HepG2 (cell line): ENCODE data around the gene LRRC43. TPM values are rescaled to one million over a fixed set of nuclear protein-coding genes. Genes with fewer than 3 reads are reported as not detected.

Experiments used
- ARID5B ChIP-seq: IDR thresholded peaks from 2 replicates; pipeline ENCODE4 v1.4.0; 2020; ENCODE audit warnings: mild to moderate bottlenecking, missing genetic modification reagents
- CBX2 ChIP-seq, 2 experiments: fragments of 200-600 bp in 1 of 2; sonication (generic); formaldehyde crosslinking in 1 of 2; IDR thresholded peaks; 2 replicates each; pipeline versions ENCODE4 v1.7.0 to v1.8.1; 2018 to 2022; ENCODE audit warnings: low read depth in 2 of 2, low read length in 1 of 2, mild to moderate bottlenecking in 1 of 2, missing genetic modification reagents in 1 of 2
- ERF ChIP-seq: IDR thresholded peaks from 2 replicates; pipeline ENCODE4 v1.6.1; 2018; ENCODE audit warnings: missing biosample characterization, missing genetic modification reagents
- HNRNPK ChIP-seq: fragments of 200-400 bp; formaldehyde crosslinking; IDR thresholded peaks from 2 replicates; pipeline ENCODE4 v1.6.1; 2018; ENCODE audit warnings: low read length, low read depth, moderate library complexity, mild to moderate bottlenecking; ENCODE audit not compliant: poor library complexity, severe bottlenecking
- IRX3 ChIP-seq: sonication (generic); formaldehyde crosslinking; IDR thresholded peaks from 2 replicates; pipeline ENCODE4 v1.8.1; 2023; ENCODE audit warnings: mild to moderate bottlenecking, low read depth, missing genetic modification reagents, borderline replicate concordance
- NCOA5 ChIP-seq: sonication (generic); formaldehyde crosslinking; IDR thresholded peaks from 2 replicates; pipeline ENCODE4 v1.4.0; 2020; ENCODE audit warnings: missing genetic modification reagents
- SP140L ChIP-seq: sonication (generic); formaldehyde crosslinking; IDR thresholded peaks from 2 replicates; pipeline ENCODE4 v1.4.0; 2020; ENCODE audit warnings: missing genetic modification reagents, borderline replicate concordance
- THYN1 ChIP-seq: sonication (generic); formaldehyde crosslinking; IDR thresholded peaks from 2 replicates; pipeline ENCODE4 v1.8.1; 2023; ENCODE audit warnings: low read depth, mild to moderate bottlenecking, moderate library complexity, missing genetic modification reagents, borderline replicate concordance
- ZNF230 ChIP-seq: sonication (generic); formaldehyde crosslinking; IDR thresholded peaks from 2 replicates; pipeline ENCODE4 v1.4.0; 2020; ENCODE audit warnings: mild to moderate bottlenecking, missing genetic modification reagents
- ZNF296 ChIP-seq: sonication (generic); formaldehyde crosslinking; conservative IDR thresholded peaks from 2 replicates; pipeline ENCODE4 v1.5.0; 2020; ENCODE audit warnings: mild to moderate bottlenecking, missing genetic modification reagents
- ZNF550 ChIP-seq: sonication (generic); formaldehyde crosslinking; IDR thresholded peaks from 2 replicates; pipeline ENCODE4 v1.4.0; 2020; ENCODE audit warnings: mild to moderate bottlenecking, missing genetic modification reagents, borderline replicate concordance
- ZNF607 ChIP-seq: sonication (generic); formaldehyde crosslinking; IDR thresholded peaks from 2 replicates; pipeline ENCODE4 v1.5.1; 2020; ENCODE audit warnings: missing genetic modification reagents, mild to moderate bottlenecking, borderline replicate concordance
- ZNF672 ChIP-seq: sonication (generic); formaldehyde crosslinking; IDR thresholded peaks from 2 replicates; pipeline ENCODE4 v1.8.1; 2022; ENCODE audit warnings: missing genetic modification reagents
- ZNF687 ChIP-seq: sonication (generic); formaldehyde crosslinking; IDR thresholded peaks from 2 replicates; pipeline ENCODE4 v1.5.1; 2020; ENCODE audit warnings: mild to moderate bottlenecking, missing genetic modification reagents, moderate library complexity
- ZNF816 ChIP-seq: sonication (generic); formaldehyde crosslinking; IDR thresholded peaks from 2 replicates; pipeline ENCODE4 v1.8.0; 2022; ENCODE audit warnings: missing genetic modification reagents, mild to moderate bottlenecking, borderline replicate concordance
- polyA plus RNA-seq, 8 experiments: library from polyadenylated mRNA; depleted of rRNA in 3 of 8; stranded (reverse) in 7 of 8; unstranded in 1 of 8; fragments of >200 nt; fragmentation: Illumina TruSeq in 4 of 8; extraction: Trizol in 4 of 8; gene quantifications; 2 replicates each; pipeline versions ENCODE4 v1.2.1 to v1.2.3, GENCODE V29; 2011 to 2016; ENCODE audit warnings: low read depth in 4 of 8, missing spikeins in 1 of 8, mixed read lengths in 1 of 8; ENCODE audit not compliant: insufficient read depth in 1 of 8
- total RNA-seq, 5 experiments: library from RNA; depleted of rRNA; stranded (reverse); fragments of >200 nt; fragmentation: Illumina TruSeq; extraction: Trizol; gene quantifications; 2 replicates each; pipeline ENCODE4 v1.2.3, GENCODE V29; 2016; ENCODE audit warnings: low read depth in 1 of 5
- TF ChIP-seq, protein P1 (sequence below): sonication (generic); formaldehyde crosslinking; IDR thresholded peaks from 2 replicates; pipeline ENCODE4 v1.4.0; 2020; ENCODE audit warnings: missing genetic modification reagents; ENCODE audit errors: not compliant biosample characterization

Gene LRRC43
- total and polyA plus RNA-seq, 2 of the 13 experiments (the other 11 are each of a cell fraction or from before 2014, with no cell fraction given), result not detected

DNA sequence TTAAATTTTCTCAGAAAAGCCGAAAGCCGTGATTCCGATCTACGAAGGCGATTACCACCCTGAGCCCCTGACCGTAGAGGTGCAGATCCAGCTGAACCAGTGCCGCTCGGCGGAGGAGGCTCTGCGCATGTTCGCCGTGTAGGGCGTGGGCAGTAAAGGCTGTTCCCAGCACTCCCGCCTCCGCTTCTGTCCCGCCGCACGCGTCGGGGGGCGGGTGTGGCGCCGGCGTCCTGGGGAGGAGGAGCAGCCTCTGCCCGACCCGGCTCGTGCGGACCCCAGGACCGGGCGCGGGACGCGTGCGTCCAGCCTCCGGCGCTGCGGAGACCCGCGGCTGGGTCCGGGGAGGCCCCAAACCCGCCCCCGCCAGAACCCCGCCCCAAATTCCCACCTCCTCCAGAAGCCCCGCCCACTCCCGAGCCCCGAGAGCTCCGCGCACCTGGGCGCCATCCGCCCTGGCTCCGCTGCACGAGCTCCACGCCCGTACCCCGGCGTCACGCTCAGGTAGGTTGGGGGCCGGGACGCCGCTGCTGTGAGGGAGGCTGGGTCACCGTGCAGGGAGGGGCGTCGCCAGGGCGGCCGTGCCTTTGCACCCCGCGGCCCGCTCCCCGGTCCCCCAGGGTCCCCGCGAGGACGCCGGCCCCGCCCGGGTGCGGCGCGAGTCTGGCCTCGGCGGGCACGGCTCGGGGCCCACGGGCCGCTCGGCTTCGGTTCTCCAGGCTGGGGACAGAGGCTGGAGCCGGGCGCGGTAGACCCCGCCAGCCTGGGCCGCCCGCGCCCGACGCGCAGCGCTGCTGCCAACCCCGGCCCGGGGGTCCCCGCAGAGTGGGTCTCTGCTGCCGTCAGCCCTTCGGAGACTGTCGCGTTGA, 20.6 kb downstream of the LRRC43 start, which contains the start of gene B3GNT4 (continued):
- TF ChIP-seq ZNF607 (CRISPR knock-in tag), result peak; percentile 62; the same call in 1 of the 2 replicates
- no peak for TF ChIP-seq ZNF296 (CRISPR knock-in tag)
- TF ChIP-seq SP140L (CRISPR knock-in tag), result no peak
- TF ChIP-seq, protein P1, sequence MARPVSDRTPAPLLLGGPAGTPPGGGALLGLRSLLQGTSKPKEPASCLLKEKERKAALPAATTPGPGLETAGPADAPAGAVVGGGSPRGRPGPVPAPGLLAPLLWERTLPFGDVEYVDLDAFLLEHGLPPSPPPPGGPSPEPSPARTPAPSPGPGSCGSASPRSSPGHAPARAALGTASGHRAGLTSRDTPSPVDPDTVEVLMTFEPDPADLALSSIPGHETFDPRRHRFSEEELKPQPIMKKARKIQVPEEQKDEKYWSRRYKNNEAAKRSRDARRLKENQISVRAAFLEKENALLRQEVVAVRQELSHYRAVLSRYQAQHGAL (CRISPR knock-in tag), result no peak
- TF ChIP-seq HNRNPK, result peak; percentile 52
- no peak for TF ChIP-seq ZNF816
- no peak for TF ChIP-seq ARID5B
- no peak for TF ChIP-seq NCOA5
- peak; percentile 18; the same call in 1 of the 2 replicates for TF ChIP-seq ERF (CRISPR knock-in tag)
- no peak for TF ChIP-seq ZNF672 (CRISPR knock-in tag)
- TF ChIP-seq ZNF550 (CRISPR knock-in tag), result no peak
- TF ChIP-seq IRX3, result no peak
- no peak for TF ChIP-seq THYN1 (CRISPR knock-in tag)
- TF ChIP-seq CBX2 (IDR thresholded peaks at IDR 0.05; ENCODE audit: low read depth, low read length), result no peak
- TF ChIP-seq CBX2 (CRISPR knock-in tag; IDR thresholded peaks at IDR 0.05; ENCODE audit: low read depth), result no peak
- peak; percentile 81 for TF ChIP-seq ZNF687
- TF ChIP-seq ZNF230 (CRISPR knock-in tag), result no peak
